Activated CD4-positive, alpha-beta T cell treated with anti-CD3 and anti-CD28 coated beads for 48 hours (primary cell): ENCODE results near the gene DLGAP3.
"Not testable (repeated sequence)": the region's sequence is repeated elsewhere in the genome, so short reads cannot be mapped to it uniquely, and the experiment has no call there.

Source experiments
- DNase-seq: peaks from one replicate; pipeline ENCODE4 v3.0.0-alpha.2; 2020

DLGAP3 gene

GRCh38 chr1:34827341-34827941 is 102.0 kb downstream of the DLGAP3 start:
- no peak for DNase-seq

- no peak for DNase-seq
These were observed 103.9 kb downstream of the DLGAP3 start for GRCh38 chr1:34825455-34826091.

- DNase-seq, result no peak
These were observed 104.5 kb downstream of the DLGAP3 start for GRCh38 chr1:34824817-34825454.

- DNase-seq, result no peak
These were observed 107.2 kb downstream of the DLGAP3 start for GRCh38 chr1:34822202-34822601.

- not testable (repeated sequence) for DNase-seq
These were observed 110.6 kb downstream of the DLGAP3 start for GRCh38 chr1:34818862-34819261.

- no peak for DNase-seq
These were observed 112.7 kb downstream of the DLGAP3 start for GRCh38 chr1:34816778-34817177.

- no peak for DNase-seq
These were observed 113.1 kb downstream of the DLGAP3 start for GRCh38 chr1:34816332-34816731.
